K562 (cell line): ENCODE data around the gene LRCH1. TPM values are rescaled to one million over a fixed set of nuclear protein-coding genes. Genes with fewer than 3 reads are reported as not detected.

Source experiments
- ATAC-seq: fragments of 200-7000 bp; cut with Tn5 transposase; 3 replicates; pipeline ENCODE4 v1.9.1; 2020; ENCODE audit warnings: moderate library complexity
- BruUV-seq: library from RNA; stranded (reverse); fragments of 400-500 nt; replicated peaks from 2 replicates; lab custom pipeline; 2021; lab: Mats Ljungman, UMichigan
- CTCF ChIA-PET: fragments of 300-600 bp; formaldehyde crosslinking; extraction: SDS; loops from one replicate; lab custom pipeline; 2021; ENCODE audit warnings: low intra/inter-chr PET ratio; lab: Yijun Ruan, JAX
- POLR2A ChIA-PET: fragments of 300-600, 350-650 bp; sonication (Branson Sonifier 250); formaldehyde crosslinking; extraction: SDS; loops from one replicate; lab custom pipeline; 2021; ENCODE audit warnings: antibody characterized with exemption, inconsistent platforms; lab: Yijun Ruan, JAX
- DNase-seq, 4 experiments: peaks; one replicate each; pipeline versions ENCODE4 v3.0.0 to v3.0.0-alpha.2; 2011 to 2018; ENCODE audit warnings: low spot score in 3 of 4, mixed read lengths in 3 of 4; ENCODE audit errors: extremely low read depth in 1 of 4
- FAIRE-seq: peaks from 2 replicates; lab custom pipeline; 2011; peaks lifted over from hg19 to GRCh38; lab: Jason Lieb, UNC
- H2AFZ ChIP-seq: 2 replicates; pipeline ENCODE4 v1.6.0; 2011; ENCODE audit warnings: low read depth, low read length, control low read depth, inconsistent platforms
- H3K27ac ChIP-seq: fragments of 200-600 bp; 3 replicates; pipeline ENCODE4 v1.8.0; 2011; ENCODE audit warnings: low read depth, mild to moderate bottlenecking, control low read depth, inconsistent platforms, low read length, moderate library complexity, mixed read lengths; ENCODE audit errors: extremely low read depth
- H3K27me3 ChIP-seq, 2 experiments: fragments of 300-600 bp in 1 of 2; 2 replicates in 1 of 2; 3 replicates in 1 of 2; pipeline versions ENCODE4 v1.6.0 to v1.8.0; 2011; ENCODE audit warnings: inconsistent platforms in 2 of 2, low read length in 2 of 2, mild to moderate bottlenecking in 1 of 2, mixed read lengths in 1 of 2, moderate library complexity in 1 of 2; ENCODE audit not compliant: control insufficient read depth in 2 of 2, insufficient read depth in 2 of 2
- H3K36me3 ChIP-seq: fragments of 300-600 bp; 3 replicates; pipeline ENCODE4 v1.8.0; 2011; ENCODE audit warnings: mild to moderate bottlenecking, low read length, inconsistent platforms; ENCODE audit not compliant: control insufficient read depth, insufficient read depth
- H3K4me1 ChIP-seq, 2 experiments: fragments of 200-600 bp in 1 of 2; replicated peaks in 1 of 2; 2 replicates in 1 of 2; 3 replicates in 1 of 2; pipeline versions ENCODE4 v1.5.1 to v1.8.0; 2011; ENCODE audit warnings: inconsistent platforms in 2 of 2, low read length in 2 of 2, mild to moderate bottlenecking in 1 of 2, mixed read lengths in 1 of 2, moderate library complexity in 1 of 2; ENCODE audit not compliant: control insufficient read depth in 2 of 2, insufficient read depth in 2 of 2
- H3K4me2 ChIP-seq: 2 replicates; pipeline ENCODE4 v1.6.1; 2011; ENCODE audit warnings: low read length, control low read depth, inconsistent platforms, mixed read lengths; ENCODE audit not compliant: insufficient read depth
- H3K4me3 ChIP-seq: fragments of 200-600 bp; sonication (generic), shearing (Covaris generic); 2 replicates; pipeline ENCODE4 v1.5.1; 2016; ENCODE audit warnings: control low read depth, inconsistent platforms
- H3K79me2 ChIP-seq: fragments of 200-600 bp; 3 replicates; pipeline ENCODE4 v1.8.0; 2011; ENCODE audit warnings: low read length, inconsistent platforms; ENCODE audit not compliant: control insufficient read depth, insufficient read depth
- H3K9ac ChIP-seq, 2 experiments: 2 replicates each; pipeline versions ENCODE4 v1.6.0 to v1.6.1; 2011; ENCODE audit warnings: low read depth in 2 of 2, low read length in 2 of 2, control low read depth in 1 of 2, inconsistent platforms in 1 of 2, mild to moderate bottlenecking in 1 of 2, mixed read lengths in 1 of 2; ENCODE audit not compliant: insufficient read depth in 1 of 2
- H3K9me1 ChIP-seq: one replicate; pipeline ENCODE4 v1.6.0; 2011; ENCODE audit warnings: inconsistent platforms, mild to moderate bottlenecking, low read length, moderate library complexity; ENCODE audit not compliant: control insufficient read depth, insufficient read depth
- H3K9me3 ChIP-seq: replicated peaks from 2 replicates; pipeline ENCODE4 v1.5.1; 2011; ENCODE audit warnings: low read depth, low read length, inconsistent platforms; ENCODE audit not compliant: control insufficient read depth, insufficient read depth
- H4K20me1 ChIP-seq: replicated peaks from 2 replicates; pipeline ENCODE4 v1.6.1; 2011; ENCODE audit warnings: low read length, inconsistent platforms, mixed read lengths; ENCODE audit not compliant: control insufficient read depth, insufficient read depth
- CHCHD3 ChIP-seq: fragments of 250-450 bp; sonication (Bioruptor Pico); IDR thresholded peaks from 2 replicates; pipeline ENCODE4 v2.1.2; 2022; ENCODE audit warnings: mild to moderate bottlenecking
- EGR1 ChIP-seq: fragments of 450-650 bp; conservative IDR thresholded peaks from 2 replicates; pipeline ENCODE4 v1.6.1; 2017; ENCODE audit warnings: mild to moderate bottlenecking
- ETS2 ChIP-seq: IDR thresholded peaks from 2 replicates; pipeline ENCODE4 v1.6.1; 2016; ENCODE audit warnings: borderline replicate concordance, missing genetic modification characterization, mild to moderate bottlenecking, moderate library complexity, missing compliant biosample characterization; ENCODE audit not compliant: poor library complexity, severe bottlenecking
- HOMEZ ChIP-seq: fragments of 250-450 bp; sonication (Bioruptor Pico); IDR thresholded peaks from 2 replicates; pipeline ENCODE4 v1.4.0; 2020; ENCODE audit warnings: mild to moderate bottlenecking, moderate library complexity
- MCM5 ChIP-seq: fragments of 450-650 bp; IDR thresholded peaks from 2 replicates; pipeline ENCODE4 v1.6.1; 2016; ENCODE audit warnings: low read depth
- NCOA6 ChIP-seq: fragments of 450-650 bp; IDR thresholded peaks from 2 replicates; pipeline ENCODE4 v1.6.1; 2017; ENCODE audit warnings: mild to moderate bottlenecking
- NR0B1 ChIP-seq: fragments of 450-650 bp; IDR thresholded peaks from one replicate; pipeline ENCODE4 v1.6.1; 2018; ENCODE audit warnings: mild to moderate bottlenecking, moderate library complexity; ENCODE audit not compliant: partially characterized antibody
- RFX5 ChIP-seq: IDR thresholded peaks from 2 replicates; pipeline ENCODE4 v1.6.1; 2011; ENCODE audit warnings: low read depth, mild to moderate bottlenecking, improper control_type of control experiment, low read length
- ZBTB33 ChIP-seq: sonication (generic); formaldehyde crosslinking; IDR thresholded peaks from 2 replicates; pipeline ENCODE4 v1.8.1; 2023; ENCODE audit warnings: mild to moderate bottlenecking, missing genetic modification reagents
- ZNF445 ChIP-seq: fragments of 250-450 bp; sonication (Bioruptor Pico); IDR thresholded peaks from 2 replicates; pipeline ENCODE4 v1.4.0; 2020; ENCODE audit warnings: low read depth, mild to moderate bottlenecking, moderate library complexity
- ZNF584 ChIP-seq: fragments of 200-800 bp; sonication (Bioruptor generic); IDR thresholded peaks from 2 replicates; pipeline ENCODE4 v1.6.1; 2016; ENCODE audit warnings: low read depth, mild to moderate bottlenecking, missing genetic modification characterization, missing compliant biosample characterization
- WGBS: fragments of 100-300 bp; shearing (Covaris generic); methylation state at CpG from one replicate; pipeline ENCODE4 v1.1.6; 2016; ENCODE audit warnings: low coverage, mixed read lengths; ENCODE audit not compliant: insufficient coverage; ENCODE audit errors: missing lambda C conversion rate; 5-methylcytosine and 5-hydroxymethylcytosine counted together
- in situ Hi-C: fragments of 300-500 bp; cut with MboI; formaldehyde crosslinking; loops from 4 replicates; pipeline ENCODE4 v1.15.0; 2018; ENCODE audit warnings: inconsistent platforms, mixed read lengths
- intact Hi-C: fragments of 100-400 bp; cut with micrococcal nuclease; formaldehyde crosslinking; loops from 2 replicates; pipeline ENCODE4 v1.14.2; 2022
- polyA plus RNA-seq, 8 experiments: library from polyadenylated mRNA; depleted of rRNA in 4 of 8; stranded (reverse) in 5 of 8; unstranded in 3 of 8; fragments of >200 nt; fragmentation: Nextera tagmentation in 2 of 8; fragmentation: Illumina TruSeq in 1 of 8; extraction: Ambion mirVana in 2 of 8; extraction: Trizol in 1 of 8; gene quantifications; 2 replicates each; pipeline versions ENCODE4 v1.2.1 to v1.2.3, GENCODE V29; 2011 to 2014; ENCODE audit warnings: inconsistent platforms in 1 of 8, missing spikeins in 1 of 8
- total RNA-seq, 7 experiments: library from RNA; depleted of rRNA in 6 of 7; stranded (reverse); fragments of >200 nt in 6 of 7; fragmentation: Illumina TruSeq in 2 of 7; extraction: Trizol in 2 of 7; gene quantifications; 2 replicates each; pipeline versions ENCODE4 v1.2.1 to v1.2.3, GENCODE V29; 2011 to 2021; ENCODE audit warnings: low replicate concordance in 1 of 7

Gene LRCH1
- total and polyA plus RNA-seq, 9 of the 15 experiments (the other 6 are each of a cell fraction or from before 2014, with no cell fraction given), result 1.1 to 6.8 (median 3.7) TPM

- TF ChIP-seq CHCHD3 (CRISPR knock-in tag), result no peak
- no peak for TF ChIP-seq ZBTB33
- TF ChIP-seq ZNF584, result no peak
Observed at GRCh38 chr13:46663206-46664037, 110.5 kb downstream of the LRCH1 start (continued).

GRCh38 chr13:46664195-46664594, 111.2 kb downstream of the LRCH1 start:
- no peak overlapping the region for H3K4me2 ChIP-seq
- H3K27ac ChIP-seq, result no peak overlapping the region
- FAIRE-seq, result no peak
- CTCF ChIA-PET, result no interaction called here
- BruUV-seq, result no TSS peak
- no peaks in the 10 kb centered on the region for H3K27me3 ChIP-seq
- H4K20me1 ChIP-seq, result no peaks in the 10 kb centered on the region
- no peaks in the 10 kb centered on the region for H3K9me3 ChIP-seq
- POLR2A ChIA-PET, result no interaction called here
- no peak for ATAC-seq
- no peaks in the 10 kb centered on the region for H3K9me1 ChIP-seq
- in situ Hi-C loops (no loop called here), intact Hi-C loops (no loop called here)
- H3K4me1 ChIP-seq, result no peaks in the 10 kb centered on the region
- WGBS, result 74% methylated on average over 3 of the region's 3 CpGs
- no peaks in the 10 kb centered on the region for H3K36me3 ChIP-seq
- H3K4me3 ChIP-seq, result no peak overlapping the region
- H2AFZ ChIP-seq, result no peak overlapping the region
- no peak for DNase-seq
- no peaks in the 10 kb centered on the region for H3K79me2 ChIP-seq
- no peak overlapping the region for H3K9ac ChIP-seq
- TF ChIP-seq EGR1 (no peak), HOMEZ (CRISPR knock-in tag) (no peak), ZBTB33 (no peak), ZNF445 (CRISPR knock-in tag) (no peak), RFX5 (no peak), ETS2 (tag) (no peak), NCOA6 (no peak), NR0B1 (no peak), MCM5 (no peak)
